SK-N-SH (cell line): ENCODE data around the gene SLC5A2.

ENCODE experiments used
- CTCF ChIP-seq: fragments of 200-600 bp; sonication (generic); IDR thresholded peaks from 2 replicates; pipeline ENCODE4 v1.6.1; 2017; ENCODE audit warnings: antibody characterized with exemption, mild to moderate bottlenecking, moderate library complexity
- EP300 ChIP-seq, 2 experiments: IDR thresholded peaks; 2 replicates each; pipeline versions ENCODE4 v1.4.0 to v1.6.1; 2012; ENCODE audit warnings: borderline replicate concordance in 1 of 2, low read depth in 1 of 2, low read length in 1 of 2
- FOXJ3 ChIP-seq: sonication (generic); formaldehyde crosslinking; IDR thresholded peaks from 2 replicates; pipeline ENCODE4 v1.5.1; 2020; ENCODE audit warnings: mild to moderate bottlenecking, missing genetic modification reagents
- IRF3 ChIP-seq: fragments of 150-350 bp; IDR thresholded peaks from 2 replicates; pipeline ENCODE4 v1.6.1; 2016; ENCODE audit warnings: mild to moderate bottlenecking, low read depth, low read length
- JUND ChIP-seq: IDR thresholded peaks from 2 replicates; pipeline ENCODE4 v1.4.0; 2012
- NFIC ChIP-seq: IDR thresholded peaks from 2 replicates; pipeline ENCODE4 v1.4.0; 2012; ENCODE audit warnings: borderline replicate concordance
- POLR2AphosphoS5 ChIP-seq: IDR thresholded peaks from 2 replicates; pipeline ENCODE4 v1.6.1; 2012; ENCODE audit warnings: low read depth, low read length
- RAD21 ChIP-seq: IDR thresholded peaks from 2 replicates; pipeline ENCODE4 v1.6.1; 2012; ENCODE audit warnings: mild to moderate bottlenecking, low read length
- RFX5 ChIP-seq: IDR thresholded peaks from 2 replicates; pipeline ENCODE4 v1.6.1; 2012; ENCODE audit warnings: mild to moderate bottlenecking, improper control_type of control experiment, low read length
- SMC3 ChIP-seq: IDR thresholded peaks from 2 replicates; pipeline ENCODE4 v1.6.1; 2012; ENCODE audit warnings: low read depth, low read length, improper control_type of control experiment
- YY1 ChIP-seq: IDR thresholded peaks from 2 replicates; pipeline ENCODE4 v1.4.0; 2012; ENCODE audit warnings: low read depth, mild to moderate bottlenecking
- TF ChIP-seq, protein P1 (sequence below): IDR thresholded peaks from 2 replicates; pipeline ENCODE4 v1.6.1; 2012; ENCODE audit warnings: mild to moderate bottlenecking, low read depth, low read length, moderate library complexity

DNA sequence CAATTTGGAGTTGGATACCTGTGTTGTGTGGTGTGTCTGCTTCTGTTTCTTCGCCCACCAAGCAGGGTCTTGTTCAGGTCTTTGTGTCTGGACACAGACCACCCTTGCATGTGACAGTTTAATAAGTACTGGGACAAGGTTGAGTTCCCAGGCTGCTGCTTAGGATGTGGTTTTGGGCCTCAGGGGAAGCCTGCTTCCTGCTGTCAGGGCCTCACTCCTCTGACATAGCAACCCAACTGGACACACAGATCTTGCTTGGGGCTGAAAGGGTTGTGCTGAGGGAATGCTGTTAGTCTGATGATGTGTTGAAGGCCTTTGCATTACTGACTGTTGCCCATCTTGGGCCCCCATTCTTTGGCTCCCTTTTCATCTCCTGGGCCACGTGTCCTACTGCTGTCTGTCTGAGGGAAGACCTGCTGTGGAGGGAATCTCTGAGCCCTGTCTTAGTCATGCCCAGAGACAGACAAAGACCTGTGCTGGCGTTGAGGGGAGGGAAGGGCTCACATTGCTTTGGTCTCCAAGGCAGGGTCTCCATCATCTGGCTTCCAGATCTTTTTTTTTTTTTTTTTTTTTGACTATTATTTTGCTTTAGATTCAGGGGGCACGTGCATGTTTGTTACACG, 15.7 kb upstream of the SLC5A2 start:
- TF ChIP-seq SMC3 (no peak), CTCF (no peak), RAD21 (no peak), IRF3 (no peak), POLR2AphosphoS5 (no peak), NFIC (no peak), JUND (no peak), RFX5 (no peak), EP300 (IDR thresholded peaks at IDR 0.05; ENCODE audit: borderline replicate concordance in 1 of 2, low read depth in 1 of 2, low read length in 1 of 2) (no peak), FOXJ3 (CRISPR knock-in tag) (no peak), YY1 (no peak)
- TF ChIP-seq, protein P1, sequence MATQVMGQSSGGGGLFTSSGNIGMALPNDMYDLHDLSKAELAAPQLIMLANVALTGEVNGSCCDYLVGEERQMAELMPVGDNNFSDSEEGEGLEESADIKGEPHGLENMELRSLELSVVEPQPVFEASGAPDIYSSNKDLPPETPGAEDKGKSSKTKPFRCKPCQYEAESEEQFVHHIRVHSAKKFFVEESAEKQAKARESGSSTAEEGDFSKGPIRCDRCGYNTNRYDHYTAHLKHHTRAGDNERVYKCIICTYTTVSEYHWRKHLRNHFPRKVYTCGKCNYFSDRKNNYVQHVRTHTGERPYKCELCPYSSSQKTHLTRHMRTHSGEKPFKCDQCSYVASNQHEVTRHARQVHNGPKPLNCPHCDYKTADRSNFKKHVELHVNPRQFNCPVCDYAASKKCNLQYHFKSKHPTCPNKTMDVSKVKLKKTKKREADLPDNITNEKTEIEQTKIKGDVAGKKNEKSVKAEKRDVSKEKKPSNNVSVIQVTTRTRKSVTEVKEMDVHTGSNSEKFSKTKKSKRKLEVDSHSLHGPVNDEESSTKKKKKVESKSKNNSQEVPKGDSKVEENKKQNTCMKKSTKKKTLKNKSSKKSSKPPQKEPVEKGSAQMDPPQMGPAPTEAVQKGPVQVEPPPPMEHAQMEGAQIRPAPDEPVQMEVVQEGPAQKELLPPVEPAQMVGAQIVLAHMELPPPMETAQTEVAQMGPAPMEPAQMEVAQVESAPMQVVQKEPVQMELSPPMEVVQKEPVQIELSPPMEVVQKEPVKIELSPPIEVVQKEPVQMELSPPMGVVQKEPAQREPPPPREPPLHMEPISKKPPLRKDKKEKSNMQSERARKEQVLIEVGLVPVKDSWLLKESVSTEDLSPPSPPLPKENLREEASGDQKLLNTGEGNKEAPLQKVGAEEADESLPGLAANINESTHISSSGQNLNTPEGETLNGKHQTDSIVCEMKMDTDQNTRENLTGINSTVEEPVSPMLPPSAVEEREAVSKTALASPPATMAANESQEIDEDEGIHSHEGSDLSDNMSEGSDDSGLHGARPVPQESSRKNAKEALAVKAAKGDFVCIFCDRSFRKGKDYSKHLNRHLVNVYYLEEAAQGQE: no peak
